ENCODE data around the gene WDR48. TPM values are rescaled to one million over a fixed set of nuclear protein-coding genes. Genes with fewer than 3 reads are reported as not detected.

The WDR48 gene
- total RNA-seq, 1 donor from 2014 or later, result 44.1 TPM

GRCh38 chr3:39124876-39125840, 73.3 kb downstream of the WDR48 start:
- no peak for DNase-seq

GRCh38 chr3:39125841-39126500, 74.2 kb downstream of the WDR48 start:
- DNase-seq, result no peak

- peak; percentile 38 for DNase-seq
These were observed 74.8 kb downstream of the WDR48 start for GRCh38 chr3:39126532-39127071.

- DNase-seq, result no peak
These were observed 75.6 kb downstream of the WDR48 start for GRCh38 chr3:39127269-39127907.

GRCh38 chr3:39127908-39128304, 76.1 kb downstream of the WDR48 start:
- no peak for DNase-seq

- DNase-seq, result no peak
These were observed 77.1 kb downstream of the WDR48 start for GRCh38 chr3:39128951-39129350.

GRCh38 chr3:39130026-39130425, 78.2 kb downstream of the WDR48 start:
- no peak for DNase-seq

- DNase-seq, result no peak
These were observed 79.0 kb downstream of the WDR48 start for GRCh38 chr3:39130693-39131265.

- DNase-seq, result no peak
These were observed 80.6 kb downstream of the WDR48 start for GRCh38 chr3:39132096-39133092.

- DNase-seq, result no peak
These were observed 81.3 kb downstream of the WDR48 start for GRCh38 chr3:39133093-39133490.

GRCh38 chr3:39133822-39134221, 82.0 kb downstream of the WDR48 start:
- DNase-seq, result no peak

- no peak for DNase-seq
These were observed 82.5 kb downstream of the WDR48 start for GRCh38 chr3:39134305-39134704.

GRCh38 chr3:39135170-39135805, 83.5 kb downstream of the WDR48 start:
- no peak for DNase-seq

- no peak for DNase-seq
These were observed 85.0 kb downstream of the WDR48 start for GRCh38 chr3:39136533-39137434.

GRCh38 chr3:39137435-39137936, 85.7 kb downstream of the WDR48 start:
- DNase-seq, result no peak

GRCh38 chr3:39137991-39138803, 86.4 kb downstream of the WDR48 start:
- no peak for DNase-seq

- DNase-seq, result no peak
These were observed 87.1 kb downstream of the WDR48 start for GRCh38 chr3:39138804-39139415.

- DNase-seq, result no peak
These were observed 87.6 kb downstream of the WDR48 start for GRCh38 chr3:39139442-39139841.
